Renal pelvis (tissue), 4 donors: ENCODE data around the gene SAG. TPM values are rescaled to one million over a fixed set of nuclear protein-coding genes. Genes with fewer than 3 reads are reported as not detected.
A peak's percentile ranks its signal among the peaks of the same experiment; 100 is the strongest.
"Not testable (repeated sequence)": the region's sequence is repeated elsewhere in the genome, so short reads cannot be mapped to it uniquely, and the experiment has no call there.

ENCODE experiments used
- DNase-seq: peaks from one replicate; pipeline ENCODE4 v3.0.0-alpha.2; 2013
- polyA plus RNA-seq, 3 donors: library from polyadenylated mRNA; unstranded; fragments of 120-200 nt; gene quantifications; one replicate each; pipeline ENCODE4 v1.2.1, GENCODE V29; 2013; ENCODE audit not compliant: insufficient read length in 3 of 3

The SAG gene
- polyA plus RNA-seq, 3 donors, result 0.07 to 0.18 (median 0.12) TPM

GRCh38 chr2:233329489-233330135, 22.0 kb downstream of the SAG start:
- DNase-seq, result no peak

- DNase-seq, result no peak
These were observed 23.9 kb downstream of the SAG start for GRCh38 chr2:233331536-233331935.

GRCh38 chr2:233332125-233332524, 24.5 kb downstream of the SAG start:
- no peak for DNase-seq

- DNase-seq, result no peak
These were observed 27.3 kb downstream of the SAG start for GRCh38 chr2:233334915-233335314.

GRCh38 chr2:233336091-233336490, 28.5 kb downstream of the SAG start:
- DNase-seq, result not testable (repeated sequence)

GRCh38 chr2:233336541-233336940, 28.9 kb downstream of the SAG start:
- DNase-seq, result no peak

- DNase-seq, result no peak
These were observed 30.4 kb downstream of the SAG start for GRCh38 chr2:233338046-233338445.

- no peak for DNase-seq
These were observed 31.3 kb downstream of the SAG start for GRCh38 chr2:233338812-233339368.

- DNase-seq, result no peak
These were observed 31.8 kb downstream of the SAG start for GRCh38 chr2:233339427-233339826.

GRCh38 chr2:233341296-233341695, 33.7 kb downstream of the SAG start:
- no peak for DNase-seq

- DNase-seq, result no peak
These were observed 34.7 kb downstream of the SAG start for GRCh38 chr2:233342301-233342700.

- no peak for DNase-seq
These were observed 35.6 kb downstream of the SAG start for GRCh38 chr2:233343171-233343705.

- DNase-seq, result no peak
These were observed 38.8 kb downstream of the SAG start for GRCh38 chr2:233346376-233346775.

- DNase-seq, result no peak
These were observed 39.3 kb downstream of the SAG start for GRCh38 chr2:233346930-233347329.

GRCh38 chr2:233349005-233349998, 41.7 kb downstream of the SAG start:
- peak; percentile 29 for DNase-seq

GRCh38 chr2:233350708-233351107, 43.1 kb downstream of the SAG start:
- peak; percentile 40 for DNase-seq

GRCh38 chr2:233351423-233351822, 43.8 kb downstream of the SAG start:
- DNase-seq, result no peak

- no peak for DNase-seq
These were observed 44.7 kb downstream of the SAG start for GRCh38 chr2:233352141-233352842.

- no peak for DNase-seq
These were observed 45.6 kb downstream of the SAG start for GRCh38 chr2:233353101-233353768.

GRCh38 chr2:233353769-233354499, 46.3 kb downstream of the SAG start, which contains the start of gene DGKD:
Gene DGKD (plus strand): TSS chr2:233354494. CDS start chr2:233354519, 25 bp downstream.
- DNase-seq, result peak; percentile 58
